Central memory CD8-positive, alpha-beta T cell (primary cell): ENCODE results near the gene PRRG3.

Source experiments
- ATAC-seq: fragments of 150-1000 bp; cut with Tn5 transposase; replicated peaks from 2 replicates; pipeline ENCODE4 v1.10.0; 2022; ENCODE audit warnings: mild to moderate bottlenecking, moderate FRiP score, moderate number of reproducible peaks; ENCODE audit not compliant: poor library complexity, severe bottlenecking; ENCODE audit errors: extremely low read depth
- DNase-seq, 2 donors: peaks; one replicate each; pipeline ENCODE4 v3.0.0; 2021; ENCODE audit warnings: low spot score in 2 of 2
- H3K27ac Mint-ChIP-seq: one replicate; pipeline ENCODE4 v1.8.0; 2022; ENCODE audit warnings: low read depth, mild to moderate bottlenecking, moderate library complexity, mixed read lengths
- H3K27me3 Mint-ChIP-seq: one replicate; pipeline ENCODE4 v1.8.0; 2022; ENCODE audit warnings: mixed read lengths
- H3K36me3 Mint-ChIP-seq: one replicate; pipeline ENCODE4 v1.8.0; 2022; ENCODE audit warnings: mild to moderate bottlenecking, moderate library complexity, mixed read lengths; ENCODE audit not compliant: insufficient read depth
- H3K4me1 Mint-ChIP-seq: one replicate; pipeline ENCODE4 v1.8.0; 2022; ENCODE audit warnings: mixed read lengths
- H3K4me3 Mint-ChIP-seq: one replicate; pipeline ENCODE4 v1.8.0; 2022; ENCODE audit warnings: mild to moderate bottlenecking, moderate library complexity, mixed read lengths
- H3K9me3 Mint-ChIP-seq: one replicate; pipeline ENCODE4 v1.8.0; 2022; ENCODE audit warnings: mixed read lengths

Gene PRRG3

GRCh38 chrX:151712253-151712652 is 17.0 kb downstream of the PRRG3 start:
- no peak for DNase-seq
- H3K27ac Mint-ChIP-seq, result no peak overlapping the region
- H3K27me3 Mint-ChIP-seq, result peaks cover 16% of the 10 kb centered on the region
- H3K4me3 Mint-ChIP-seq, result no peak overlapping the region
- no peaks in the 10 kb centered on the region for H3K9me3 Mint-ChIP-seq
- H3K36me3 Mint-ChIP-seq, result no peaks in the 10 kb centered on the region
- H3K4me1 Mint-ChIP-seq, result no peaks in the 10 kb centered on the region
- no peak for ATAC-seq

DNA sequence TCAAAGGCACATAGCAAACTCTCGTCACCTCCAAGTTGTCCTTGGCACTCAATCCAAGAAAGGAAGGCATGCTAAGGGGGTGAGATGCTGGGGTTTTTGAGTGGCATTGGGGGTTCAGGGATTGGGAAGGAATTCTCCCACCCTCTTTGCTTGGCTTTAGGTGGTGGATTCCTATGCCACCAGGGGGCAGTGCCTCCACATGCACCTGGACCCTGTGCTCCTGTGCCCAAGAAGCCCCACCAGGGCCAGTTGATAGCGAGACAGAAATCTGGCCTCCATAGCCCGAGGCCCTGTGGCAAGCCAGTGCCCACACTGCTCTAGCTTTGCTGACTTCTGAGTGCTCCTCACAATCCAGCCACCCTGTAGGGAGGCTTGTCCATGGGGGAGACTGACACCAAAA is 18.6 kb downstream of the PRRG3 start:
- no peak for DNase-seq
- Mint-ChIP-seq H3K4me1 (no peaks in the 10 kb centered on the region), H3K27me3 (peaks cover 20% of the 10 kb centered on the region)

DNA sequence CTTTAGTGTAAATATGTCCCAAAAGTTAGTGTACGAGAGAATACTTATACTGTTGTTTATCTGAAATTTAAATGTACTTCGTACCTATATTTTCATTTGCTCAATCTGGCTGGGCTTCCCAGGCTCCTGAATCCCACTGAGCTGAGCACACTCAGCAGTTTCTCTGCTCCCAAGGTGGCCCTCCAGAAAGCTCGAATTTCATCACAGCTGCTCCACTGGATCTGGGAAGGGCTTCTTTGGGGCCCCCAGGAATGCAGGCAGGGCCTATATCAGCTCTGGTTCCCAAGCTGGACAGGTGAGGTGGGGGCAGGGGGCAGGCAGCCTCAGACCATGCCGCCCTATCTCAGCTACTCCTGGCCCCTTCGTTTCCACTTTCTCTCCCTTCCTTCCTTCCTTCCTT is 19.1 kb downstream of the PRRG3 start:
- Mint-ChIP-seq H3K4me1 (no peaks in the 10 kb centered on the region), H3K27me3 (peaks cover 20% of the 10 kb centered on the region), H3K4me3 (no peak overlapping the region), H3K36me3 (no peaks in the 10 kb centered on the region), H3K27ac (no peak overlapping the region), H3K9me3 (no peaks in the 10 kb centered on the region)
- no peak for DNase-seq
- ATAC-seq, result no peak

More for the DNA sequence above, 18.6 kb downstream of the PRRG3 start:
- no peak overlapping the region for H3K4me3 Mint-ChIP-seq
- no peaks in the 10 kb centered on the region for H3K36me3 Mint-ChIP-seq
- no peak overlapping the region for H3K27ac Mint-ChIP-seq
- no peak for ATAC-seq
- no peaks in the 10 kb centered on the region for H3K9me3 Mint-ChIP-seq

DNA sequence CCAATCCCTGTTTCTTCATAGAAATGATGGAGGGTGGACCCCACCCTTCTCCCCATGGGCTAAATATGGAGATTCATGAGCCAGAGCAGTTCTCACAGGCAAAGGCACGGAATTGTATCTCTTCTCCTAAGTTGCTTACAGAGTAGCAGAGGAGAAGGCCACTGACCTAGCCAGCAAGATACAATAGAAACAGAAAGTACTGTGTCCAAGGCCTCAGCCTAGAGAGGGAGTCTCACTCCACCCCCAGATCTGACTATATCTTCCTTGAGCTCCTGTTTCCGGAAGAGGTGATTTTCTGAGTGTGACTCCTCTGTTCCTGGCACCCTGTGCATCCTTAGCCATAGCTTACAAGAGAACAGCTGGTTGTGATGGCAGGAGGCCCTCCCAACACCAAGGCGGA is 20.5 kb downstream of the PRRG3 start, which contains the start of gene FATE1:
Gene FATE1, plus strand, starts transcription at position 284 of the 400 bp plus-strand sequence. Its CDS starts 85 bp downstream, at position 369.
- ATAC-seq, result no peak
- Mint-ChIP-seq H3K36me3 (no peaks in the 10 kb centered on the region), H3K27ac (no peak within 1 kb of the TSS), H3K4me1 (no peaks in the 10 kb centered on the region), H3K27me3 (peaks cover 20% of the 10 kb centered on the region), H3K4me3 (no peak within 1 kb of the TSS), H3K9me3 (no peaks in the 10 kb centered on the region)
- DNase-seq, result no peak

GRCh38 chrX:151722241-151722846 is 27.1 kb downstream of the PRRG3 start:
- no peak for ATAC-seq
- no peak overlapping the region for H3K4me3 Mint-ChIP-seq
- no peaks in the 10 kb centered on the region for H3K4me1 Mint-ChIP-seq
- no peak for DNase-seq
- peaks cover 4% of the 10 kb centered on the region for H3K27me3 Mint-ChIP-seq
- H3K36me3 Mint-ChIP-seq, result no peaks in the 10 kb centered on the region
- H3K27ac Mint-ChIP-seq, result no peak overlapping the region
- H3K9me3 Mint-ChIP-seq, result no peaks in the 10 kb centered on the region

GRCh38 chrX:151723156-151723760 is 28.0 kb downstream of the PRRG3 start:
- no peak overlapping the region for H3K27ac Mint-ChIP-seq
- no peaks in the 10 kb centered on the region for H3K36me3 Mint-ChIP-seq
- no peaks in the 10 kb centered on the region for H3K4me1 Mint-ChIP-seq
- H3K9me3 Mint-ChIP-seq, result no peaks in the 10 kb centered on the region
- H3K27me3 Mint-ChIP-seq, result no peaks in the 10 kb centered on the region
- no peak overlapping the region for H3K4me3 Mint-ChIP-seq
- ATAC-seq (no peak), DNase-seq (no peak)

DNA sequence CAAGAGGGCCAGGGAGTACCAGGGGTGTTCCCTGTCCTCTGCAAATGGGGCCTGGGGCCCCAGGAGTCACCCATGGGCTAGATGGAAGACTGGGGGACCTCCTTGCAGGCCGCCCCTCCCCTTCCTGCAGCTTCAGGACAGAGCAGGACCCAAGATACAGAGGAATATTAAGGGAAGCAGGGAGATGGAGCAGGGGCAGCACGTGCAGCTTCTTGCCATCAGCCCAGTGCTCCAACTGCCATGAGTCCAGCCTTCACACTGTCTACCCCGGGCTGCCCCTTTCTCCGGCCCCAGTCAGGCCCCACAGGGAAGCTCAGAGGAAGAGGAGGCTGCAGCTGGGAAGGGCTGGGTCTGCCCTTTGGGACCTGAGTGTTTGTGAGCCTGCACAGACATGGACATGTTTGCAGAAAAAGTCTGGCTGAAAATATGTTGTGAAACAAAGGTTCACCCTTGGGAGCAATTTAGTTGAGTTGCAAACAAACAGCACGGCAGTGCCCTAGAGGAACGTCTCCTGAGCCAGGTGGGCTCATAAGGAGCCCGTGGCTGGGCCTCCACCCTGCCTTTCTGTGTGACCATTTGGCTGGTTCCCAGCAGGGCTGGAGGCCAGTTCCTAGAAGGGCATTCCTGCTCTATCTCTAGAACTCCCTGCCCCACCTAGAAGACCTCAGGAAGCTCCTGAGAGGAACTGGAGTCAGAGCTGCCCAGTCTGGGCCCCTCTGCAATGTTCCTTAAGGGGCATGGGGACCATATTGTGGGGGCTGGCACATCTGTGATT is 29.5 kb downstream of the PRRG3 start:
- Mint-ChIP-seq H3K4me3 (no peak overlapping the region), H3K4me1 (no peaks in the 10 kb centered on the region), H3K27me3 (no peaks in the 10 kb centered on the region), H3K36me3 (no peaks in the 10 kb centered on the region), H3K27ac (no peak overlapping the region), H3K9me3 (no peaks in the 10 kb centered on the region)
- ATAC-seq (no peak), DNase-seq (no peak)

GRCh38 chrX:151725338-151725614 is 30.0 kb downstream of the PRRG3 start:
- no peak for DNase-seq
- Mint-ChIP-seq H3K9me3 (no peaks in the 10 kb centered on the region), H3K27ac (no peak overlapping the region), H3K4me1 (no peaks in the 10 kb centered on the region), H3K36me3 (no peaks in the 10 kb centered on the region), H3K4me3 (no peak overlapping the region), H3K27me3 (no peaks in the 10 kb centered on the region)
- no peak for ATAC-seq

- ATAC-seq, result no peak
- H3K27ac Mint-ChIP-seq, result no peak overlapping the region
- H3K36me3 Mint-ChIP-seq, result no peaks in the 10 kb centered on the region
Observed at GRCh38 chrX:151726751-151727150, 31.5 kb downstream of the PRRG3 start.

GRCh38 chrX:151727346-151727745 is 32.1 kb downstream of the PRRG3 start:
- H3K4me1 Mint-ChIP-seq, result no peaks in the 10 kb centered on the region
- no peak for DNase-seq
- H3K36me3 Mint-ChIP-seq, result no peaks in the 10 kb centered on the region
- H3K4me3 Mint-ChIP-seq, result no peak overlapping the region
- H3K27ac Mint-ChIP-seq, result no peak overlapping the region
- peaks cover 7% of the 10 kb centered on the region for H3K27me3 Mint-ChIP-seq
- no peak for ATAC-seq
- H3K9me3 Mint-ChIP-seq, result no peaks in the 10 kb centered on the region

More at GRCh38 chrX:151726751-151727150, 31.5 kb downstream of the PRRG3 start:
- no peak for DNase-seq
- Mint-ChIP-seq H3K4me3 (no peak overlapping the region), H3K4me1 (no peaks in the 10 kb centered on the region), H3K9me3 (no peaks in the 10 kb centered on the region), H3K27me3 (peaks cover under 1% of the 10 kb centered on the region)

GRCh38 chrX:151729056-151729725 is 33.9 kb downstream of the PRRG3 start:
- ATAC-seq (no peak), DNase-seq (no peak)
- peaks cover 16% of the 10 kb centered on the region for H3K27me3 Mint-ChIP-seq
- H3K36me3 Mint-ChIP-seq, result no peaks in the 10 kb centered on the region
- H3K27ac Mint-ChIP-seq, result no peak overlapping the region
- H3K9me3 Mint-ChIP-seq, result no peaks in the 10 kb centered on the region
- no peaks in the 10 kb centered on the region for H3K4me1 Mint-ChIP-seq
- no peak overlapping the region for H3K4me3 Mint-ChIP-seq

DNA sequence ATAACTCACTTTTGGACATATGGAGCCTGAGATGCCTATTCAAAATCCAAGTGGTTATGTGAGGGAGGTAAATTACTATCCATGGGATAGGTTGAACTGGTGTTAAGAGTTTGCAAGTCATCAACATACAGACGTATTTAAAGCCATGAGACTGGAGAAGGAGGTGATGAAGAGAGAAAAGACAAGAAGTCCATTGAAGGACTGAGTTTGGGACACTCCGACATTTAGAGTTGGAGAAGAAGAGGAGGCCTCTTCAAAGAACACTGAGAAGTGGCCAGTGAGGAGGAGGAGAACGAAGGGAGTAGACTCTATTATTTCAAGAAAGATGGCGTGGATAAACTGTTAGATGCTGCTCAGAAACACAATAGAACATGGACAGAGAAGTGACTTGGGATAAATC is 39.2 kb downstream of the PRRG3 start, which contains the start of gene CNGA2:
Gene CNGA2, plus strand, starts transcription at position 301 of the 400 bp plus-strand sequence. CDS start 3,738 bp downstream, outside the sequence.
- Mint-ChIP-seq H3K27me3 (peaks cover 16% of the 10 kb centered on the region), H3K27ac (no peak within 1 kb of the TSS)

More for the DNA sequence above, 39.2 kb downstream of the PRRG3 start, which contains the start of gene CNGA2:
- Mint-ChIP-seq H3K9me3 (no peaks in the 10 kb centered on the region), H3K36me3 (no peaks in the 10 kb centered on the region), H3K4me1 (no peaks in the 10 kb centered on the region), H3K4me3 (no peak within 1 kb of the TSS)
- DNase-seq (no peak), ATAC-seq (no peak)
